BJ (cell line): ENCODE results near the gene NUMBL. TPM values are rescaled to one million over a fixed set of nuclear protein-coding genes. Genes with fewer than 3 reads are reported as not detected.

Experiments used
- CTCF ChIA-PET: fragments of 350-600 bp; formaldehyde crosslinking; extraction: SDS; loops from one replicate; lab custom pipeline; 2021; ENCODE audit warnings: antibody characterized with exemption, inconsistent platforms; lab: Yijun Ruan, JAX
- POLR2A ChIA-PET: fragments of 300-600 bp; sonication (Branson Sonifier 250); formaldehyde crosslinking; extraction: SDS; loops from one replicate; lab custom pipeline; 2021; ENCODE audit warnings: antibody characterized with exemption; lab: Charles Lee
- DNase-seq: peaks from one replicate; pipeline ENCODE4 v3.0.0-alpha.2; 2011; ENCODE audit warnings: low read depth
- H3K27me3 ChIP-seq: 2 replicates; pipeline ENCODE4 v1.6.0; 2011; ENCODE audit warnings: low read length; ENCODE audit not compliant: control insufficient read depth, insufficient read depth
- H3K36me3 ChIP-seq: 2 replicates; pipeline ENCODE4 v1.5.1; 2011; ENCODE audit warnings: low read length; ENCODE audit not compliant: control insufficient read depth, insufficient read depth
- H3K4me3 ChIP-seq: 2 replicates; pipeline ENCODE4 v1.5.1; 2011; ENCODE audit warnings: low read depth, mild to moderate bottlenecking, control low read depth, low read length
- CTCF ChIP-seq: IDR thresholded peaks from 2 replicates; pipeline ENCODE4 v1.5.1; 2011; ENCODE audit warnings: low read depth, mild to moderate bottlenecking, control low read depth, inconsistent platforms, low read length, moderate library complexity; ENCODE audit not compliant: insufficient read depth
- polyA plus RNA-seq: library from polyadenylated mRNA; depleted of rRNA; stranded (reverse); fragments of >200 nt; gene quantifications from 2 replicates; pipeline ENCODE4 v1.2.3, GENCODE V29; 2011

Gene NUMBL
- polyA plus RNA-seq, 1 experiment: 28.6 TPM

- ChIA-PET POLR2A (no interaction called here), CTCF (interaction anchor here (0.8 to 0.9 kb wide), 2 partner anchors 8 to 19 kb away, joined by 3 to 4 read pairs; partner anchors contain the start of gene NUMBL)
- Histone ChIP-seq H3K36me3 (peaks cover 45% of the 10 kb centered on the region), H3K27me3 (no peaks in the 10 kb centered on the region), H3K4me3 (no peak overlapping the region)
- no peak for DNase-seq
- TF ChIP-seq CTCF: no peak
Observed at GRCh38 chr19:40682431-40682964, 8.0 kb downstream of the NUMBL start.

GRCh38 chr19:40681039-40681438, 9.4 kb downstream of the NUMBL start:
- ChIA-PET POLR2A (no interaction called here), CTCF (interaction anchor here (1.0 kb wide), 1 partner anchor 126 kb away, joined by 3 read pairs; no protein-coding TSS in a partner anchor)
- DNase-seq: no peak
- TF ChIP-seq CTCF: no peak
- Histone ChIP-seq H3K36me3 (peaks cover 49% of the 10 kb centered on the region), H3K4me3 (no peak overlapping the region), H3K27me3 (no peaks in the 10 kb centered on the region)

GRCh38 chr19:40677156-40677555, 13.3 kb downstream of the NUMBL start:
- Histone ChIP-seq H3K27me3 (no peaks in the 10 kb centered on the region), H3K4me3 (no peak overlapping the region), H3K36me3 (peaks cover 51% of the 10 kb centered on the region)
- no peak for TF ChIP-seq CTCF
- no peak for DNase-seq
- ChIA-PET CTCF (no interaction called here), POLR2A (no interaction called here)

GRCh38 chr19:40674291-40674690, 16.2 kb downstream of the NUMBL start:
- Histone ChIP-seq H3K4me3 (no peak overlapping the region), H3K36me3 (peaks cover 65% of the 10 kb centered on the region), H3K27me3 (no peaks in the 10 kb centered on the region)
- no peak for TF ChIP-seq CTCF
- ChIA-PET POLR2A (interaction anchor here (0.7 kb wide), 1 partner anchor 704 kb away, joined by 11 read pairs; no protein-coding TSS in a partner anchor), CTCF (interaction anchor here (1.0 to 2.4 kb wide), 4 partner anchors 9 to 13 kb away, joined by 3 to 11 read pairs (median 4); no protein-coding TSS in a partner anchor)
- DNase-seq: no peak

- no peak overlapping the region for H3K4me3 ChIP-seq
- ChIA-PET POLR2A (no interaction called here), CTCF (interaction anchor here (1.0 to 2.4 kb wide), 3 partner anchors 8 to 11 kb away, joined by 3 to 11 read pairs (median 4); no protein-coding TSS in a partner anchor)
- H3K36me3 ChIP-seq: peaks cover 68% of the 10 kb centered on the region
- no peak for TF ChIP-seq CTCF
- DNase-seq: no peak
- H3K27me3 ChIP-seq: no peaks in the 10 kb centered on the region
Observed at GRCh38 chr19:40673397-40673796, 17.1 kb downstream of the NUMBL start.
